Keratinocyte (primary cell): ENCODE results near the gene APC. TPM values are rescaled to one million over a fixed set of nuclear protein-coding genes. Genes with fewer than 3 reads are reported as not detected.

Experiments
- DNase-seq: peaks from one replicate; pipeline ENCODE4 v3.0.0-alpha.2; 2011; ENCODE audit warnings: low read depth, missing footprints, low spot score
- FAIRE-seq: peaks from 2 replicates; lab custom pipeline; 2011; peaks lifted over from hg19 to GRCh38; lab: Jason Lieb, UNC
- H2AFZ ChIP-seq: 2 replicates; pipeline ENCODE4 v1.6.0; 2012; ENCODE audit warnings: low read length, control low read depth, inconsistent platforms; ENCODE audit not compliant: control insufficient read depth
- H3K27ac ChIP-seq: 2 replicates; pipeline ENCODE4 v1.5.1; 2011; ENCODE audit warnings: low read length; ENCODE audit not compliant: control insufficient read depth, insufficient read depth
- H3K27me3 ChIP-seq: 3 replicates; pipeline ENCODE4 v1.6.0; 2011; ENCODE audit warnings: low read length; ENCODE audit not compliant: control insufficient read depth, insufficient read depth; ENCODE audit errors: extremely low read depth
- H3K36me3 ChIP-seq, 2 experiments: 2 replicates in 1 of 2; 3 replicates in 1 of 2; pipeline ENCODE4 v1.5.1; 2011; ENCODE audit warnings: low read length in 2 of 2, mild to moderate bottlenecking in 1 of 2; ENCODE audit not compliant: control insufficient read depth in 2 of 2, insufficient read depth in 2 of 2; ENCODE audit errors: extremely low read depth in 1 of 2
- H3K4me1 ChIP-seq: 3 replicates; pipeline ENCODE4 v1.5.1; 2011; ENCODE audit warnings: low read length; ENCODE audit not compliant: control insufficient read depth, insufficient read depth; ENCODE audit errors: extremely low read depth
- H3K4me2 ChIP-seq: 3 replicates; pipeline ENCODE4 v1.6.0; 2011; ENCODE audit warnings: low read depth, low read length; ENCODE audit not compliant: control insufficient read depth, insufficient read depth; ENCODE audit errors: extremely low read depth
- H3K4me3 ChIP-seq, 3 experiments: fragments of 200-600 bp in 1 of 3; sonication (generic) in 1 of 3; 2 replicates in 2 of 3; 3 replicates in 1 of 3; pipeline ENCODE4 v1.5.1; 2011 to 2016; ENCODE audit warnings: low read length in 3 of 3, mild to moderate bottlenecking in 3 of 3, control low read depth in 2 of 3, inconsistent platforms in 1 of 3, low read depth in 1 of 3, mixed read lengths in 1 of 3, mixed run types in 1 of 3, moderate library complexity in 1 of 3; ENCODE audit not compliant: control insufficient read depth in 2 of 3, insufficient read depth in 2 of 3; ENCODE audit errors: extremely low read depth in 1 of 3
- H3K79me2 ChIP-seq: 2 replicates; pipeline ENCODE4 v1.6.0; 2012; ENCODE audit warnings: low read length; ENCODE audit not compliant: control insufficient read depth, insufficient read depth
- H3K9ac ChIP-seq: 3 replicates; pipeline ENCODE4 v1.6.0; 2011; ENCODE audit warnings: low read length; ENCODE audit not compliant: control insufficient read depth, insufficient read depth; ENCODE audit errors: extremely low read depth
- H3K9me1 ChIP-seq: 3 replicates; pipeline ENCODE4 v1.6.0; 2011; ENCODE audit warnings: low read length; ENCODE audit not compliant: control insufficient read depth, insufficient read depth; ENCODE audit errors: extremely low read depth
- H3K9me3 ChIP-seq: 2 replicates; pipeline ENCODE4 v1.5.1; 2012; ENCODE audit warnings: low read depth, low read length; ENCODE audit not compliant: control insufficient read depth
- H4K20me1 ChIP-seq: 3 replicates; pipeline ENCODE4 v1.6.0; 2011; ENCODE audit warnings: low read length; ENCODE audit not compliant: control insufficient read depth, insufficient read depth; ENCODE audit errors: extremely low read depth
- EZH2 ChIP-seq: IDR thresholded peaks from one replicate; pipeline ENCODE4 v1.6.1; 2012; ENCODE audit warnings: inconsistent platforms, mild to moderate bottlenecking, low read length, moderate library complexity
- dilution Hi-C: fragments of 300-500 bp; cut with MboI; formaldehyde crosslinking; loops from one replicate; pipeline ENCODE4 v1.7.0; 2020; ENCODE audit warnings: low sequenced_read_pairs; ENCODE audit not compliant: extremely low pct_ligation_motif_present
- polyA plus RNA-seq, 5 experiments: library from polyadenylated mRNA; depleted of rRNA in 3 of 5; stranded (reverse) in 3 of 5; stranded (forward) in 1 of 5; unstranded in 1 of 5; fragments of >200 nt; gene quantifications; 1 replicate in 1 of 5; 2 replicates in 3 of 5; 3 replicates in 1 of 5; pipeline versions ENCODE4 v1.2.1 to v1.2.3, GENCODE V29; 2011 to 2012; ENCODE audit warnings: missing spikeins in 2 of 5, low read depth in 1 of 5, low replicate concordance in 1 of 5
- TF ChIP-seq, protein P1 (sequence below), 3 experiments: IDR thresholded peaks in 1 of 3; conservative IDR thresholded peaks in 1 of 3; optimal IDR thresholded peaks in 1 of 3; 2 replicates in 2 of 3; 3 replicates in 1 of 3; pipeline versions ENCODE3 to v1.5.1; 2011; ENCODE audit warnings: low read length in 3 of 3, mild to moderate bottlenecking in 3 of 3, moderate library complexity in 2 of 3, control low read depth in 1 of 3, inconsistent platforms in 1 of 3; ENCODE audit not compliant: insufficient read depth in 2 of 3; ENCODE audit errors: extremely low read depth in 1 of 3

APC gene
- polyA plus RNA-seq, 1 donor (not counting 4 experiments of a cell fraction or from before 2014, with no cell fraction given), result 16.5 TPM

DNA sequence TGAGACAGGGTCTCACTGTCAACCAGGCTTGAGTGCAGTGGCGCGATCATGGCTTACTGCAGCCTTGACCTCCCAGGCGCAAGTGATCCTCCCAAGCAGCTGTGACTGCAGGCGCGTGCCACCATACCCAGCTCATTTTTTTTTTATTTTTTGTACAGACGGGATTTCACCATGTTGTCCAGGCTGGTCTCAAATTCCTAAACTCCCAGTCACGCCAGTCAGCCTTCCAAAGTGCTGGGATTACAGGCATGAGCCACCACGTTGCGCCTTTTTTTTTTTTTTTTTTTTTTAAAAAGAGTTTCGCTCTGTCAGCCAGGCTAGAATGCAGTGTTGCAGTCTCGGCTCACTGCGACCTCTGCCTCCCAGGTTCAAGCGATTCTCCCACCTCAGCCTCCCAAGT lies 96.3 kb downstream of the APC start:
- peaks cover 10 to 12% of the 10 kb centered on the region in 2 experiments for H3K36me3 ChIP-seq

DNA sequence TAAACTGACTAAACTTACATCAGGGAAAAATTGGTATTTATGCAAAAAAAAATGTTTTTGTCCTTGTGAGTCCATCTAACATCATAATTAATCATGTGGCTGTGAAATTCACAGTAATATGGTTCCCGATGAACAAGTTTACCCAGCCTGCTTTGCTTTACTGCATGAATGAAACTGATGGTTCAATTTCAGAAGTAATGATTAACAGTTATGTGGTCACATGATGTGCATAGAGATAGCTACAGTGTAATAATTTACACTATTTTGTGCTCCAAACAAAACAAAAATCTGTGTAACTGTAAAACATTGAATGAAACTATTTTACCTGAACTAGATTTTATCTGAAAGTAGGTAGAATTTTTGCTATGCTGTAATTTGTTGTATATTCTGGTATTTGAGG lies 106.8 kb downstream of the APC start:
- no peaks in the 10 kb centered on the region for H3K9me3 ChIP-seq

More for the DNA sequence above, 96.3 kb downstream of the APC start:
- Histone ChIP-seq H3K4me1 (no peaks in the 10 kb centered on the region), H3K9me1 (no peaks in the 10 kb centered on the region), H3K79me2 (no peaks in the 10 kb centered on the region), H3K4me2 (no peak overlapping the region), H3K4me3 (no peak overlapping the region), H3K27me3 (no peaks in the 10 kb centered on the region), H3K9ac (no peak overlapping the region), H3K9me3 (no peaks in the 10 kb centered on the region), H2AFZ (no peak overlapping the region), H4K20me1 (no peaks in the 10 kb centered on the region), H3K27ac (no peak overlapping the region)
- dilution Hi-C loops, result no loop called here
- TF ChIP-seq, protein P1, sequence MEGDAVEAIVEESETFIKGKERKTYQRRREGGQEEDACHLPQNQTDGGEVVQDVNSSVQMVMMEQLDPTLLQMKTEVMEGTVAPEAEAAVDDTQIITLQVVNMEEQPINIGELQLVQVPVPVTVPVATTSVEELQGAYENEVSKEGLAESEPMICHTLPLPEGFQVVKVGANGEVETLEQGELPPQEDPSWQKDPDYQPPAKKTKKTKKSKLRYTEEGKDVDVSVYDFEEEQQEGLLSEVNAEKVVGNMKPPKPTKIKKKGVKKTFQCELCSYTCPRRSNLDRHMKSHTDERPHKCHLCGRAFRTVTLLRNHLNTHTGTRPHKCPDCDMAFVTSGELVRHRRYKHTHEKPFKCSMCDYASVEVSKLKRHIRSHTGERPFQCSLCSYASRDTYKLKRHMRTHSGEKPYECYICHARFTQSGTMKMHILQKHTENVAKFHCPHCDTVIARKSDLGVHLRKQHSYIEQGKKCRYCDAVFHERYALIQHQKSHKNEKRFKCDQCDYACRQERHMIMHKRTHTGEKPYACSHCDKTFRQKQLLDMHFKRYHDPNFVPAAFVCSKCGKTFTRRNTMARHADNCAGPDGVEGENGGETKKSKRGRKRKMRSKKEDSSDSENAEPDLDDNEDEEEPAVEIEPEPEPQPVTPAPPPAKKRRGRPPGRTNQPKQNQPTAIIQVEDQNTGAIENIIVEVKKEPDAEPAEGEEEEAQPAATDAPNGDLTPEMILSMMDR (optimal IDR thresholded peaks at IDR 0.05 in 1 of 3, IDR thresholded peaks at IDR 0.05 in 1 of 3, conservative IDR thresholded peaks at IDR 0.05 in 1 of 3; ENCODE audit: extremely low read depth in 1 of 3, insufficient read depth in 2 of 3, low read length in 3 of 3), result no peak
- no peak for TF ChIP-seq EZH2
- FAIRE-seq, result no peak
- DNase-seq, result no peak

More for the DNA sequence above, 106.8 kb downstream of the APC start:
- Histone ChIP-seq H4K20me1 (no peaks in the 10 kb centered on the region), H2AFZ (no peak overlapping the region), H3K27ac (no peak overlapping the region), H3K9ac (no peak overlapping the region), H3K9me1 (no peaks in the 10 kb centered on the region), H3K4me1 (no peaks in the 10 kb centered on the region), H3K79me2 (no peaks in the 10 kb centered on the region), H3K36me3 (peaks cover 0 to 3% of the 10 kb centered on the region in 2 experiments), H3K4me2 (no peak overlapping the region), H3K4me3 (no peak overlapping the region), H3K27me3 (no peaks in the 10 kb centered on the region)
- DNase-seq (no peak), FAIRE-seq (no peak)
- TF ChIP-seq EZH2, result no peak
- TF ChIP-seq, protein P1 (optimal IDR thresholded peaks at IDR 0.05 in 1 of 3, IDR thresholded peaks at IDR 0.05 in 1 of 3, conservative IDR thresholded peaks at IDR 0.05 in 1 of 3; ENCODE audit: extremely low read depth in 1 of 3, insufficient read depth in 2 of 3, low read length in 3 of 3), result no peak
- dilution Hi-C loops, result no loop called here
